Aorta (tissue), 5 donors: Measurements from ENCODE around the gene CHST14. TPM values are rescaled to one million over a fixed set of nuclear protein-coding genes. Genes with fewer than 3 reads are reported as not detected.
A peak's percentile ranks its signal among the peaks of the same experiment; 100 is the strongest.

Experiments
- ATAC-seq: fragments of 200-7000 bp; cut with Tn5 transposase; one replicate; pipeline ENCODE4 v1.9.1; 2022; ENCODE audit warnings: moderate library complexity; ENCODE audit not compliant: low FRiP score
- DNase-seq, 2 donors: peaks; one replicate each; pipeline ENCODE4 v3.0.0-alpha.2; 2020
- H3K27ac ChIP-seq, 2 donors: one replicate each; pipeline ENCODE4 v1.5.1; 2013; ENCODE audit warnings: low read length in 2 of 2, mild to moderate bottlenecking in 2 of 2, moderate library complexity in 2 of 2, control low read depth in 1 of 2, inconsistent platforms in 1 of 2, low read depth in 1 of 2
- H3K27me3 ChIP-seq, 2 donors: one replicate each; pipeline ENCODE4 v1.6.1; 2013; ENCODE audit warnings: control low read depth in 1 of 2, low read length in 1 of 2, mild to moderate bottlenecking in 1 of 2, moderate library complexity in 1 of 2; ENCODE audit not compliant: insufficient read depth in 2 of 2, control insufficient read depth in 1 of 2
- H3K36me3 ChIP-seq, 2 donors: one replicate each; pipeline ENCODE4 v1.6.1; 2013; ENCODE audit warnings: control low read depth in 1 of 2, low read length in 1 of 2, mild to moderate bottlenecking in 1 of 2; ENCODE audit not compliant: insufficient read depth in 2 of 2, control insufficient read depth in 1 of 2
- H3K4me1 ChIP-seq, 2 donors: one replicate each; pipeline ENCODE4 v1.6.1; 2013; ENCODE audit warnings: low read length in 2 of 2, control low read depth in 1 of 2, mild to moderate bottlenecking in 1 of 2, moderate library complexity in 1 of 2; ENCODE audit not compliant: insufficient read depth in 2 of 2, control insufficient read depth in 1 of 2
- H3K4me3 ChIP-seq, 2 donors: one replicate each; pipeline ENCODE4 v1.5.1; 2013; ENCODE audit warnings: low read length in 2 of 2, control low read depth in 1 of 2, mild to moderate bottlenecking in 1 of 2
- H3K9me3 ChIP-seq: one replicate; pipeline ENCODE4 v1.6.1; 2013; ENCODE audit warnings: mild to moderate bottlenecking, low read length; ENCODE audit not compliant: control insufficient read depth
- WGBS, 2 donors: extraction: QIAGEN DNeasy Blood & Tissue Kit; methylation state at CpG; one replicate each; pipeline ENCODE4 v1.1.7; 2013; 5-methylcytosine and 5-hydroxymethylcytosine counted together
- intact Hi-C, 2 donors: fragments of 100-400 bp; cut with DNase I; formaldehyde crosslinking; loops; one replicate each; pipeline versions ENCODE4 v1.14.2 to v1.15.0; 2022
- polyA plus RNA-seq, 2 donors: library from polyadenylated mRNA; stranded (reverse); fragments of 200-250 nt; gene quantifications; one replicate each; pipeline ENCODE4 v1.2.3, GENCODE V29; 2013
- total RNA-seq, 2 donors: library from RNA; stranded (reverse); fragmentation: NEBNext Ultra II Directional; extraction: Animal tissue kit (Norgen Biotek cat#: 25700); gene quantifications; one replicate each; pipeline ENCODE4 v1.2.1, GENCODE V29; 2021
- donor health status: healthy with polysubstance abuse.
- donor health status: Bipolar disorder and iron deficiency.
- donor health status: DM: no; HTN: no; CAD: no.
- donor health status: DM: no; HTN: no; CAD: no.
- donor health status: DM: yes; HTN: yes; CAD: no.

The CHST14 gene
- total and polyA plus RNA-seq, 4 donors = 2.8 to 21.4 (median 14.8) TPM

DNA sequence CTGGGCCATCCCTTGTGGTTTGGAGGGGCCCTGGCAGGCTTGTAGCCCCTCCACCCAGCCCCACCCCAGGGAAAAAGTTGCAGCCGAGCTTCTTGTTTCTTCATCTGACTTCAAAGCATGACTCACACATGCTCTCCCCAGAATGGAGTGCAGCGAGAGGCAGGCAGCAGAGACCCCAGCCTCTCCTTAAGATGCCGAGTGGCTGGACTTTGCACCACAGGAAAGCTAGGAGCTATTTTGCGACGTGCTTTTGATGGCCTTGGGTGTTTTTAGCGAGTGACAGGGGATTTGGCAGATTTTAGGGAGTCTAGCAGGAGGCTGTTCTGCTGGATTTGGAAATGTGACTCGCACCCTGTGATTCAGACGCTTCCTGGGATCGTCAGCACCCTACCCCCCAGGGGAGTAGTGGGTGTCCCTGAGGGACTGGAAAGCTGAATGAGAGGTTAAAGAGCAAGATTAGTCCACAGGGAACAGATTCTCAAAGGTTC lies 15.8 kb upstream of the CHST14 start:
- ATAC-seq (no peak), DNase-seq (no peak)
- H3K4me1 ChIP-seq = no peaks in the 10 kb centered on the region
- intact Hi-C loops = no loop called here
- H3K27ac ChIP-seq = no peak overlapping the region
- H3K4me3 ChIP-seq = no peak overlapping the region
- H3K9me3 ChIP-seq = no peaks in the 10 kb centered on the region
- no peaks in the 10 kb centered on the region for H3K27me3 ChIP-seq
- 31 to 38% methylated on average over 9 of the region's 9 CpGs for WGBS, 2 donors
- no peaks in the 10 kb centered on the region for H3K36me3 ChIP-seq

DNA sequence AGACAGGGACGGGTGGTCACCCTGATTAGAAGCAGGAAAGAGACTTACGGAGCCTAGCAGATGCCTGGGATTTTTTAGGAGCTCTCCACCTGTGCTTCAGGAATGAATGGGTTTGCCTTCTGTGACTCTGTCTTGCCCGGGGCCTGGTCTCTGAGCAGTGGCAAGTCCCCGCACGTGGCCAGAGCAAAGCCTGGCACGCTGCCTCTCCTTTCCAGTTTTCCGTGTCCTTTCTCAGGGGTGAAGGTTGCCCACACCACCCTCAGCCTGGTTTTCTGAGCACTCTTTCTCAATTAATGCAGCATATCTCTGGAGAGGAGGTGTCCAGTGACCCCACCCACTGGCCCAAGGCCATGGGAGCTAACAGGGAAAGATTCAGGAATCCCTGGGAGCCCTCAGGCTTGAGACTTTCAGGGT lies 14.5 kb upstream of the CHST14 start:
- WGBS, 2 donors = 42 to 49% methylated on average over 7 of the region's 7 CpGs
- H3K27ac ChIP-seq = no peak overlapping the region
- no peak for ATAC-seq
- intact Hi-C loops = no loop called here
- DNase-seq = peak in 1 of 2 donors; percentile 61
- H3K27me3 ChIP-seq = no peaks in the 10 kb centered on the region
- H3K4me3 ChIP-seq = no peak overlapping the region
- H3K4me1 ChIP-seq = no peaks in the 10 kb centered on the region
- no peaks in the 10 kb centered on the region for H3K36me3 ChIP-seq
- no peaks in the 10 kb centered on the region for H3K9me3 ChIP-seq

DNA sequence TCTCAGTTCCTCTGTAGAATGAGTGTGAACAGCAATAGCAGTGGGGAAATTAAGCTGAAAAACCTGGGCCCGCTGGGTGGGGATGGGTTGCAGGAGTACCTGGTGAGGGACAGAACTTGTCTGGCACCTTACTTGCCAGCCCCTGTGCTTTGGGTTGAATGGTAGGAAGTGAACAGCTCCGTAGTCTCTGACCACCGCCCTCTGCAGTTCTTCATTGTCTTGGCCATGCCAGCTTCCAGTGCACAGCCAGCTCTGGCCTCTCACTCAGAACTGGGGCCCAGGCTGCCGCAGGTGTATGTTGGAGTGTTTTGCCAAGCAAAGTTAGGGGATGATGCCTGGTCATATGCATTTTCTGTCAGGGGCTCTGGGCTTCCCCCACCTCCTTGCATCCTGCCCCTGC lies 14.0 kb upstream of the CHST14 start:
- no peaks in the 10 kb centered on the region for H3K27me3 ChIP-seq
- H3K27ac ChIP-seq = no peak overlapping the region
- no peak overlapping the region for H3K4me3 ChIP-seq
- ATAC-seq (no peak), DNase-seq (peak in 1 of 2 donors; percentile 46)
- no peaks in the 10 kb centered on the region for H3K36me3 ChIP-seq
- no peaks in the 10 kb centered on the region for H3K4me1 ChIP-seq
- intact Hi-C loops = no loop called here
- H3K9me3 ChIP-seq = no peaks in the 10 kb centered on the region
- WGBS, 2 donors = 75 to 85% methylated on average over 4 of the region's 4 CpGs

DNA sequence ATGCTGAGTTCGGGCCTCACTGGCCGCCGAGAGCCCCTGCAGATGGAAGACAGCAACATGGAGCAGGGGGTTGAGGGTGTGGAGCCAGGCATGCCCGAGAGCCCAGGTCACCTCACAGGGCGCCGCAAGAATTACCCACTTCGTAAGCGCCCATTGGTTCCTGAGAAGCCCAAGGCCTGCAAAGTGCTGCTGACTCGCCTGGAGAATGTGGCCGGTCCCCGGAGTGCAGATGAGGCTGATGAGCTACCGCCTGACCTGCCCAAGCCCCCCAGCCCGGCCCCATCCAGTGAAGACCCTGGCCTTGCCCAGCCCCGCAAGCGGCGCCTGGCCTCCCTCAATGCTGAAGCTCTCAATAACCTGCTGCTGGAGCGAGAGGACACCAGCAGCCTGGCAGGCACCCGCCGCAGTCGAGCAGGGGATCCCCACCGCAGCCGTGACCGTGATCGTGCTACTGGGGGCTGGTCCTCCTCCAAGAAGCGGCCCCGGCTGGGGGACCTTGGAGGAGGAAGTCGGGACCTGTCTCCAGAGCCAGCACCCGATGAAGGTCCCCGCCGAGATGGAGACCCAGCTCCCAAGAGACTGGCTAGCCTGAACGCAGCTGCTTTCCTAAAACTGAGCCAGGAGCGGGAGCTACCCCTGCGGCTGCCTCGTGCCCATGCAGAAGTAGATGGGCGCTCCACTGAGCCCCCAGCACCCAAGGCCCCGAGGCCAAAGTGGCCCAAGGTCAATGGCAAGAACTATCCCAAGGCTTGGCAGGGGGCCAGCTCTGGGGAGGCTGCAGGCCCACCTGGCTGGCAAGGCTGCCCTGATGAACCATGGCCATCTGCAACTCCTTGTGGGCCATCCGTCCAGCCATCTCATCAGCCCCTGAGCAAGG lies 12.1 kb upstream of the CHST14 start:
- H3K9me3 ChIP-seq = no peaks in the 10 kb centered on the region
- 94 to 95% methylated on average over 37 of the region's 37 CpGs for WGBS, 2 donors
- H3K27me3 ChIP-seq = no peaks in the 10 kb centered on the region
- H3K36me3 ChIP-seq = peaks cover 0 to 3% of the 10 kb centered on the region in 2 donors
- no peak overlapping the region for H3K27ac ChIP-seq
- ATAC-seq = no peak
- no peak overlapping the region for H3K4me3 ChIP-seq
- peak in 1 of 2 donors; percentile 75 for DNase-seq
- H3K4me1 ChIP-seq = no peaks in the 10 kb centered on the region
- intact Hi-C loops = no loop called here

DNA sequence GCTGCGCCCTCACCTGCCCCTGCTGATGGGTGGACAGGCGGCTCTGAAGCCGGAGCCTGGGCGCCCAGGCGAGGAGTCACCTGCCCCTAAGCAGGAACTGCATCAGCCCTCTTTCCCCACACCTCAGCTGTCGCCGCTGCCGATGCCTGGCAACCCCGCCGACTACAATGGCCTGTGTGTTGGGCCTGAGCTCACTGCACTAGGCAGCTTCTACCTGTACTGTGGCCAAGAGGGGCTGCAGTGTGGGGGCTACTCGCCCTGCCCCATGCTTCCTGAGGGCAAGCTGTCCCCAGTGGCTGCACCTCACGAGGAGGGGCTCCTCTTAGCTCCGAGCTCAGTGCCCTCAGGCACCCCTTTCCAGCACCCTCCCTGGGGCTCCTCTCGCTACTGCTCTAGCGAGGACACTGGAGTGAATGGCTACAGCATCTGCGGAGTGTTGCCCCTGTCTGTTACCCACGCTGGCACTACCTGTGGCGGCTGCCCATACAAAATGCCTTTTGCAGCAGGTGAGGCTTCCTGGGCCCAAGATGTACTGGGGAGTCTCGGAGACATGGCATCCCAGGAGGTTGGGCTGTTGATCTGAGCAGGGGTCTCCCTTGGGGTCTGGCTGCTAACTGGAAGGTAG lies 11.3 kb upstream of the CHST14 start:
- DNase-seq = peak in 1 of 2 donors; percentile 68
- no peaks in the 10 kb centered on the region for H3K27me3 ChIP-seq
- no peaks in the 10 kb centered on the region for H3K4me1 ChIP-seq
- H3K9me3 ChIP-seq = no peaks in the 10 kb centered on the region
- H3K27ac ChIP-seq = no peak overlapping the region
- ATAC-seq = no peak
- H3K4me3 ChIP-seq = no peak overlapping the region
- intact Hi-C loops = no loop called here
- WGBS, 2 donors = 96% methylated on average over 19 of the region's 19 CpGs
- H3K36me3 ChIP-seq = peaks cover 0 to 6% of the 10 kb centered on the region in 2 donors

DNA sequence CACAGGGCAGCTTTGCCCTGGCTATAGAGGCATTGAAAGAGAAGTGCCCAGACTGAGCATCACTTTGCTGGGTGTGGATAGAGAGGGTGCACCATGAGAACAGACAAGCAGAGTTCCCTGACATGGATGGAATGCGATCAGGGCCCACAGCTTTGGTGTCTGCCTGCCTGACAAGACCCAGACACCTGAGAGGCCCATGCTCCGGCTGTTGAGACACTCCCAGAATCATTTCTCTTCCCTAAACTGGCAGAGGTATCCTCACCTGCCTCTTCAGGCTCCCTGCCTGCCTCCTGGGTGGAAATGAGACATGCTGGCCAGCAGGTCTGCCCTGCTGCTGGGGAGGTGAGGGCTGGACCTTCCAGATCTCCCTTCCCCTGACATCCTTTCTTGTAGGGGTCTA lies 10.4 kb upstream of the CHST14 start:
- peaks cover 0 to 6% of the 10 kb centered on the region in 2 donors for H3K36me3 ChIP-seq
- no peak overlapping the region for H3K27ac ChIP-seq
- DNase-seq (peak in 1 of 2 donors; percentile 31), ATAC-seq (no peak)
- no peaks in the 10 kb centered on the region for H3K4me1 ChIP-seq
- no peaks in the 10 kb centered on the region for H3K9me3 ChIP-seq
- no peak overlapping the region for H3K4me3 ChIP-seq
- no peaks in the 10 kb centered on the region for H3K27me3 ChIP-seq
- WGBS, 2 donors = 91 to 94% methylated on average over 2 of the region's 2 CpGs
- intact Hi-C loops = no loop called here

DNA sequence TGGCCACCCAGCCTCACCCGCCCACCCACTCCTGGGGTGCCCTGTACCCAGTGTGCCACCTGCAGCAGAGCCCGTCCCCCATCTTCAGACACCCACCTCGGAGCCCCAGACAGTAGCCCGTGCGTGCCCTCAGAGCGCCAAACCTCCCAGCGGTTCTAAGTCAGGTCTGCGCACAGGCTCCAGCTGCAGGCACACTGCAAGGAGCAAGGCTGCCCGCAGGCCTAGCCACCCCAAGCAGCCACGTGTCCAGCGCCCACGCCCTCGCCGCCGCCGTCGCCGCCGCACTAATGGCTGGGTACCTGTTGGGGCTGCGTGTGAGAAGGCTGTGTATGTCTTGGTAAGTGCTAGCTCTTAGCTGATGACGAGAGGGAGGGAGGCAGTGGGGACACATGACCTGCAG lies 8.8 kb upstream of the CHST14 start:
- no peaks in the 10 kb centered on the region for H3K4me1 ChIP-seq
- ATAC-seq = no peak
- no peak overlapping the region for H3K27ac ChIP-seq
- no peaks in the 10 kb centered on the region for H3K9me3 ChIP-seq
- no peaks in the 10 kb centered on the region for H3K27me3 ChIP-seq
- WGBS, 2 donors = 95 to 96% methylated on average over 21 of the region's 21 CpGs
- peak in 1 of 2 donors; percentile 67 for DNase-seq
- H3K4me3 ChIP-seq = no peak overlapping the region
- intact Hi-C loops = no loop called here
- peaks cover 0 to 6% of the 10 kb centered on the region in 2 donors for H3K36me3 ChIP-seq

DNA sequence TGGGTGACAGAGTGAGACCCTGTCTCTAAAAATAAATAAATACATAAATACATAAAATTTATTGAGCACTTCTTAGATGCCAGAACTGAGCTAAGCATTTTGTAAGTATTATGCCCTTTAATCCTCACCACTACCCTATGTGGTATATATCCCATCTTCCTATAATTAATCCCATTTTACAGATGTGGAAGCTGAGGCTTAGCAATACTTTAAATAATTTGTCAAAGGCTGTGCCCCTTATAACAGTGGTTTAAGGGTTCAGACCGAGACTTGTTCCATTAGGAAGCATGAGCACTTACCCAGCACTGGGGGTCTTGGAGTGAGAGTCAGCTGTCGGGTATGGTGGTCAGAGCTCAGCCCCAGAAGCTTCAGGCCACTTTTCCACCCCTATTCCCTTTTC lies 7.5 kb upstream of the CHST14 start:
- Histone ChIP-seq H3K4me1 (no peaks in the 10 kb centered on the region), H3K36me3 (peaks cover 0 to 8% of the 10 kb centered on the region in 2 donors), H3K9me3 (no peaks in the 10 kb centered on the region), H3K27me3 (no peaks in the 10 kb centered on the region), H3K4me3 (no peak overlapping the region), H3K27ac (no peak overlapping the region)
- 91 to 96% methylated on average over 2 of the region's 2 CpGs for WGBS, 2 donors
- intact Hi-C loops = no loop called here
- DNase-seq = peak in 1 of 2 donors; percentile 3
- ATAC-seq = no peak
